Tibial nerve (tissue), 4 donors: Measurements from ENCODE around the gene TRIP6. TPM values are rescaled to one million over a fixed set of nuclear protein-coding genes. Genes with fewer than 3 reads are reported as not detected.

Experiments used
- DNase-seq, 2 donors: peaks; one replicate each; pipeline ENCODE4 v3.0.0-alpha.2; 2019; ENCODE audit warnings: low spot score in 2 of 2
- H3K27ac ChIP-seq, 4 donors: fragments of 200-600 bp; sonication (generic) in 3 of 4; one replicate each; pipeline ENCODE4 v1.5.1; 2017 to 2019; ENCODE audit warnings: mild to moderate bottlenecking in 1 of 4
- H3K27me3 ChIP-seq, 2 donors: fragments of 200-600 bp; sonication (generic) in 1 of 2; one replicate each; pipeline versions ENCODE4 v1.5.1 to v1.6.0; 2017 to 2019
- H3K36me3 ChIP-seq, 3 donors: fragments of 200-600 bp; sonication (generic); one replicate each; pipeline ENCODE4 v1.5.1; 2018 to 2019
- H3K4me1 ChIP-seq, 4 donors: fragments of 200-600 bp; sonication (generic) in 3 of 4; one replicate each; pipeline ENCODE4 v1.5.1; 2017 to 2019
- H3K4me3 ChIP-seq, 4 donors: fragments of 200-600 bp; sonication (generic) in 3 of 4; one replicate each; pipeline ENCODE4 v1.5.1; 2017 to 2019; ENCODE audit warnings: mild to moderate bottlenecking in 1 of 4, moderate library complexity in 1 of 4
- H3K9me3 ChIP-seq, 4 donors: fragments of 200-600 bp; sonication (generic) in 3 of 4; one replicate each; pipeline ENCODE4 v1.5.1; 2017 to 2019
- CTCF ChIP-seq, 5 experiments: fragments of 200-600 bp in 3 of 5; fragments of 450-650 bp in 2 of 5; sonication (generic) in 3 of 5; IDR thresholded peaks; one replicate each; pipeline ENCODE4 v1.5.1; 2016 to 2019; ENCODE audit warnings: antibody characterized with exemption in 5 of 5, mild to moderate bottlenecking in 3 of 5, moderate library complexity in 2 of 5
- EP300 ChIP-seq, 2 donors: sonication (generic); formaldehyde crosslinking; IDR thresholded peaks; one replicate each; pipeline ENCODE4 v1.6.1; 2017; ENCODE audit warnings: antibody characterized with exemption in 2 of 2, mild to moderate bottlenecking in 1 of 2
- POLR2A ChIP-seq, 2 donors: fragments of 450-650 bp; IDR thresholded peaks; one replicate each; pipeline ENCODE4 v1.6.1; 2017; ENCODE audit warnings: antibody characterized with exemption in 2 of 2, mild to moderate bottlenecking in 2 of 2, moderate library complexity in 2 of 2
- WGBS, 2 donors: methylation state at CpG; one replicate each; pipeline ENCODE4 v1.1.5; 2018; 5-methylcytosine and 5-hydroxymethylcytosine counted together
- total RNA-seq, 4 donors: library from RNA; depleted of rRNA; stranded (reverse); fragments of >200 nt; gene quantifications; one replicate each; pipeline ENCODE4 v1.1.0, GENCODE V29; 2016

TRIP6 gene
- total RNA-seq, 4 donors from 2014 or later, result 63.9 to 119 (median 80.8) TPM

- Histone ChIP-seq H3K27me3 (no peaks in the 10 kb centered on the region), H3K27ac (peak overlapping the region in 2 of 4 donors; percentile 84 to 93), H3K9me3 (no peaks in the 10 kb centered on the region), H3K36me3 (peaks cover 0 to 59% (median 42%) of the 10 kb centered on the region in 3 donors), H3K4me1 (peaks cover 0 to 43% (median 20%) of the 10 kb centered on the region in 4 donors), H3K4me3 (no peak overlapping the region)
- whole genome bisulfite sequencing, 2 donors, result 53 to 55% methylated on average over 19 to 21 of the region's 21 CpGs
- TF ChIP-seq CTCF (IDR thresholded peaks at IDR 0.05) (no peak), POLR2A (IDR thresholded peaks at IDR 0.05) (no peak), EP300 (IDR thresholded peaks at IDR 0.05) (no peak)
- no peak for DNase-seq
Observed at GRCh38 chr7:100887516-100888290, 20.5 kb downstream of the TRIP6 start.

- 63 to 72% methylated on average over 18 of the region's 18 CpGs for WGBS, 2 donors
- H3K36me3 ChIP-seq, result peaks cover 0 to 51% (median 35%) of the 10 kb centered on the region in 3 donors
- peak overlapping the region; percentile 65 to 93 (median 81) for H3K4me3 ChIP-seq
- no peaks in the 10 kb centered on the region for H3K9me3 ChIP-seq
- H3K4me1 ChIP-seq, result peaks cover 0 to 43% (median 20%) of the 10 kb centered on the region in 4 donors
- no peak for DNase-seq
- no peak for TF ChIP-seq CTCF (IDR thresholded peaks at IDR 0.05)
- TF ChIP-seq EP300 (IDR thresholded peaks at IDR 0.05), result no peak
- TF ChIP-seq POLR2A (IDR thresholded peaks at IDR 0.05), result no peak
- peaks cover 0 to 5% of the 10 kb centered on the region in 2 donors for H3K27me3 ChIP-seq
- H3K27ac ChIP-seq, result peak overlapping the region in 2 of 4 donors; percentile 84 to 93
Observed at GRCh38 chr7:100888291-100888987, 21.3 kb downstream of the TRIP6 start.

GRCh38 chr7:100888988-100889750 is 22.0 kb downstream of the TRIP6 start, which contains the start of gene UFSP1:
Gene UFSP1, minus strand, starts transcription at chr7:100889715. Its CDS starts 444 bp downstream, at chr7:100889271.
- Histone ChIP-seq H3K4me3 (peak within 1 kb of the TSS; percentile 65 to 93 (median 81)), H3K27me3 (peaks cover 0 to 11% of the 10 kb centered on the region in 2 donors), H3K36me3 (peaks cover 0 to 44% (median 29%) of the 10 kb centered on the region in 3 donors), H3K27ac (peak within 1 kb of the TSS; percentile 77 to 93 (median 88)), H3K9me3 (no peaks in the 10 kb centered on the region), H3K4me1 (peaks cover 0 to 43% (median 20%) of the 10 kb centered on the region in 4 donors)
- 3 to 4% methylated on average over 13 to 22 of the region's 73 CpGs for WGBS, 2 donors
- TF ChIP-seq CTCF (IDR thresholded peaks at IDR 0.05) (no peak), POLR2A (IDR thresholded peaks at IDR 0.05) (no peak), EP300 (IDR thresholded peaks at IDR 0.05) (no peak)
- DNase-seq, result no peak

GRCh38 chr7:100890653-100891567 is 23.7 kb downstream of the TRIP6 start:
- no peak for DNase-seq
- H3K9me3 ChIP-seq, result no peaks in the 10 kb centered on the region
- H3K36me3 ChIP-seq, result peaks cover 0 to 27% (median 19%) of the 10 kb centered on the region in 3 donors
- peak overlapping the region; percentile 65 to 93 (median 78) for H3K4me3 ChIP-seq
- H3K4me1 ChIP-seq, result peaks cover 0 to 59% (median 33%) of the 10 kb centered on the region in 4 donors
- no peak for TF ChIP-seq EP300 (IDR thresholded peaks at IDR 0.05)
- no peak for TF ChIP-seq POLR2A (IDR thresholded peaks at IDR 0.05)
- TF ChIP-seq CTCF (IDR thresholded peaks at IDR 0.05), result no peak
- H3K27ac ChIP-seq, result peak overlapping the region; percentile 77 to 93 (median 88)
- peaks cover 0 to 28% of the 10 kb centered on the region in 2 donors for H3K27me3 ChIP-seq
- WGBS, 2 donors, result 9 to 10% methylated on average over 40 to 43 of the region's 43 CpGs
